Loucy (cell line): ENCODE measurements around the gene MAP7.

Source experiments
- H2AFZ ChIP-seq: fragments of 200-600 bp; sonication (generic); 2 replicates; pipeline ENCODE4 v1.6.0; 2016; ENCODE audit warnings: antibody characterized with exemption, mild to moderate bottlenecking, low read length, moderate library complexity
- H3F3A ChIP-seq: fragments of 200-600 bp; 2 replicates; pipeline ENCODE4 v1.6.0; 2016; ENCODE audit warnings: antibody characterized with exemption, low read depth, mild to moderate bottlenecking
- H3K27me3 ChIP-seq: fragments of 200-600 bp; sonication (generic); 2 replicates; pipeline ENCODE4 v1.6.1; 2014; ENCODE audit warnings: low read length, mild to moderate bottlenecking; ENCODE audit not compliant: insufficient read depth, poor library complexity, severe bottlenecking
- H3K36me3 ChIP-seq: fragments of 200-600 bp; sonication (generic); 2 replicates; pipeline ENCODE4 v1.6.1; 2016; ENCODE audit warnings: low read length; ENCODE audit not compliant: insufficient read depth
- H3K4me1 ChIP-seq: fragments of 200-600 bp; sonication (generic); 2 replicates; pipeline ENCODE4 v1.5.1; 2014; ENCODE audit warnings: low read length, mild to moderate bottlenecking; ENCODE audit not compliant: insufficient read depth, poor library complexity, severe bottlenecking
- H3K4me2 ChIP-seq: fragments of 200-600 bp; sonication (generic); 2 replicates; pipeline ENCODE4 v1.6.0; 2014; ENCODE audit warnings: antibody characterized with exemption, low read length, low read depth, mild to moderate bottlenecking; ENCODE audit not compliant: poor library complexity, severe bottlenecking
- H3K4me3 ChIP-seq: fragments of 200-600 bp; sonication (generic); 2 replicates; pipeline ENCODE4 v1.5.1; 2014; ENCODE audit warnings: low read length, mild to moderate bottlenecking, mixed read lengths; ENCODE audit not compliant: poor library complexity, severe bottlenecking
- H3K79me2 ChIP-seq: fragments of 200-600 bp; sonication (generic); 2 replicates; pipeline ENCODE4 v1.6.1; 2014; ENCODE audit warnings: low read length; ENCODE audit not compliant: insufficient read depth
- H3K9ac ChIP-seq: fragments of 200-600 bp; sonication (generic); 2 replicates; pipeline ENCODE4 v1.6.0; 2014; ENCODE audit warnings: mild to moderate bottlenecking, low read depth, low read length, moderate library complexity; ENCODE audit not compliant: poor library complexity, severe bottlenecking
- H3K9me2 ChIP-seq: fragments of 200-600 bp; sonication (generic); replicated peaks from 2 replicates; pipeline ENCODE4 v1.6.1; 2016; ENCODE audit warnings: low read depth, low read length, mixed read lengths
- H3K9me3 ChIP-seq: fragments of 200-600 bp; sonication (generic); 2 replicates; pipeline ENCODE4 v1.6.1; 2014; ENCODE audit warnings: mild to moderate bottlenecking, antibody characterized with exemption, low read length, low read depth; ENCODE audit not compliant: insufficient read depth
- H4K20me1 ChIP-seq: fragments of 200-600 bp; sonication (generic); 2 replicates; pipeline ENCODE4 v1.6.0; 2014; ENCODE audit warnings: antibody characterized with exemption, low read length, mild to moderate bottlenecking; ENCODE audit not compliant: insufficient read depth, poor library complexity, severe bottlenecking
- EZH2phosphoT487 ChIP-seq: fragments of 200-600 bp; IDR thresholded peaks from 2 replicates; pipeline ENCODE4 v1.6.1; 2018; ENCODE audit warnings: antibody characterized with exemption, mild to moderate bottlenecking, moderate library complexity, borderline replicate concordance
- TF ChIP-seq, protein P1 (sequence below): fragments of 200-600 bp; sonication (generic); conservative IDR thresholded peaks from 2 replicates; pipeline ENCODE4 v1.5.1; 2014; ENCODE audit warnings: mild to moderate bottlenecking, antibody characterized with exemption, low read length

Gene MAP7

DNA sequence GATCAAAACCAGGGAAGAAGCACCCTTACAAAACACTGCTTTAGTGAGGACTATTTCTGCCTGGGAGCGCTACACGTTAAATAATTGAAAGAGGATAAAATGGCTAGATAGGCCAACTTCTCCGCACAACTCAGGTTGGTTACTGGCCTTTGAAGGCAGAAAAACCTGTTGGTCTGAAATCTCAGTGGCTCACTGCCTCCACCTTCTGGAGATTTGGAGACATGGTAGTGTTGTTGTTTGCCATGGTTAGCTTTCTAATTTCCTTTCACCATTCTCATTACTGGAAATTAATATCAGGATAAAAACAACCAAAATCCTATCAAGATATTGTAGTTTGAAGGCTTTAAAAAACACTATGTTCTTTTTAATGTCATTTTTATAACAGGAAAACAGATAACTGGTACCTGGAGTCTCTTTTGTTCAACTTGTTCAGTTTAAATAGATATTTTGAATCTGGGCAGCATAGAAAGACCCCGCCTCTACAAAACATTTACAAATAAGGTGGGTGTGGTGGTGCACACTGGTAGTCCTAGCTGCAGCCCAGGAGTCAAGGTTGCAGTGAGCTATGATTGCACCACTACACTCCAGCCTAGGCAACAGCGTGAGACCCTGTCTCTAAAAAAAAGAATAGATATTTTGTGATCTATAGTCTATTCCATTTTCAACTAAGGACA lies 233.1 kb downstream of the MAP7 start:
- H2AFZ ChIP-seq, result no peak overlapping the region
- H3K27me3 ChIP-seq, result no peaks in the 10 kb centered on the region
- H3K4me2 ChIP-seq, result no peak overlapping the region
- no peaks in the 10 kb centered on the region for H3K9me3 ChIP-seq
- no peak overlapping the region for H3K4me3 ChIP-seq
- H3K9me2 ChIP-seq, result no peaks in the 10 kb centered on the region
- TF ChIP-seq EZH2phosphoT487, result no peak
- TF ChIP-seq, protein P1, sequence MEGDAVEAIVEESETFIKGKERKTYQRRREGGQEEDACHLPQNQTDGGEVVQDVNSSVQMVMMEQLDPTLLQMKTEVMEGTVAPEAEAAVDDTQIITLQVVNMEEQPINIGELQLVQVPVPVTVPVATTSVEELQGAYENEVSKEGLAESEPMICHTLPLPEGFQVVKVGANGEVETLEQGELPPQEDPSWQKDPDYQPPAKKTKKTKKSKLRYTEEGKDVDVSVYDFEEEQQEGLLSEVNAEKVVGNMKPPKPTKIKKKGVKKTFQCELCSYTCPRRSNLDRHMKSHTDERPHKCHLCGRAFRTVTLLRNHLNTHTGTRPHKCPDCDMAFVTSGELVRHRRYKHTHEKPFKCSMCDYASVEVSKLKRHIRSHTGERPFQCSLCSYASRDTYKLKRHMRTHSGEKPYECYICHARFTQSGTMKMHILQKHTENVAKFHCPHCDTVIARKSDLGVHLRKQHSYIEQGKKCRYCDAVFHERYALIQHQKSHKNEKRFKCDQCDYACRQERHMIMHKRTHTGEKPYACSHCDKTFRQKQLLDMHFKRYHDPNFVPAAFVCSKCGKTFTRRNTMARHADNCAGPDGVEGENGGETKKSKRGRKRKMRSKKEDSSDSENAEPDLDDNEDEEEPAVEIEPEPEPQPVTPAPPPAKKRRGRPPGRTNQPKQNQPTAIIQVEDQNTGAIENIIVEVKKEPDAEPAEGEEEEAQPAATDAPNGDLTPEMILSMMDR, result peak; percentile 84
- H3K79me2 ChIP-seq, result no peaks in the 10 kb centered on the region
- H4K20me1 ChIP-seq, result no peaks in the 10 kb centered on the region
- H3K4me1 ChIP-seq, result no peaks in the 10 kb centered on the region
- no peak overlapping the region for H3K9ac ChIP-seq
- H3K36me3 ChIP-seq, result no peaks in the 10 kb centered on the region
- no peaks in the 10 kb centered on the region for H3F3A ChIP-seq

DNA sequence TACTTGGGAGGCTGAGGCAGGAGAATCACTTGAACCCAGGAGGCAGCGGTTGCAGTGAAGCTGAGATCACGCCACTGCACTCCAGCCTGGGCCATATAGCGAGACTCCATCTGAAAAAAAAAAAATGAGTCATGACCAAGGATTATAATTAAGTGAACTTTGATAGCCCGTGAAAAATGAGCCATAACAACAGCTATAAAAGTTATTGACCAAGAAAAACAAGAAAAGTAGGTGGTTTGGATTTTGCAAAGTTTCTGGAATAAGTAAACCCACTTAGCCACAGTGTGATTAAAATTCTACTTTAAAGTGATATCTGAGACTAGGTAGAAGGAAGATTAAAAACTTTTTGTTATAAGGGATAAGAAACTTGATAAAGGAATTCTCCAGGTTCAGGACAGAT lies 234.6 kb downstream of the MAP7 start:
- no peaks in the 10 kb centered on the region for H3K36me3 ChIP-seq
- H3K9ac ChIP-seq, result no peak overlapping the region
- no peak overlapping the region for H2AFZ ChIP-seq
- no peak overlapping the region for H3K4me3 ChIP-seq
- no peaks in the 10 kb centered on the region for H3F3A ChIP-seq
- no peaks in the 10 kb centered on the region for H3K9me2 ChIP-seq
- H3K27me3 ChIP-seq, result no peaks in the 10 kb centered on the region
- no peak overlapping the region for H3K4me2 ChIP-seq
- no peaks in the 10 kb centered on the region for H4K20me1 ChIP-seq
- no peak for TF ChIP-seq EZH2phosphoT487
- TF ChIP-seq, protein P1, result no peak
- no peaks in the 10 kb centered on the region for H3K79me2 ChIP-seq
- H3K4me1 ChIP-seq, result no peaks in the 10 kb centered on the region
- H3K9me3 ChIP-seq, result no peaks in the 10 kb centered on the region

DNA sequence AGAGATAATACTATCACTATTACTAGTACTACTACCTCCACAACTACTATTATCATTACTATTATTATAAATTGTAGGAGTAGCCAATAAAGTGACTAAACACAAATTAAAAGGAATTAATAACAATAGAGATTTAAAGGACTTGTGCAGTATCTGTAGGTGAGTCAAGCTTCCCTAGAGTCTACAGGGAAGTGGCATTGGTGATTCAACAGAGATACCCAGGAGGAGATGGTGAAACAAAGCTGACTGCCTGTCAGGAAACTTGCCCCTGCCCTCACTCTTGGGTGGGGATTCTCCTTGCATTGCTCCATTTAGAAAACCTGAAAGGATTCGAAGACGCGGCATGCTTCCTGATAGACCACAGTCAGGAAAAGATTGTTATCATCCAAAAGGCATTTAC lies 237.2 kb downstream of the MAP7 start:
- no peaks in the 10 kb centered on the region for H3K9me3 ChIP-seq
- no peaks in the 10 kb centered on the region for H3K9me2 ChIP-seq
- no peaks in the 10 kb centered on the region for H3K27me3 ChIP-seq
- no peaks in the 10 kb centered on the region for H3K79me2 ChIP-seq
- H3K4me2 ChIP-seq, result no peak overlapping the region
- no peaks in the 10 kb centered on the region for H3K4me1 ChIP-seq
- no peak overlapping the region for H3K9ac ChIP-seq
- H3F3A ChIP-seq, result no peaks in the 10 kb centered on the region
- no peak overlapping the region for H3K4me3 ChIP-seq
- no peaks in the 10 kb centered on the region for H4K20me1 ChIP-seq
- H3K36me3 ChIP-seq, result no peaks in the 10 kb centered on the region
- TF ChIP-seq EZH2phosphoT487, result no peak
- TF ChIP-seq, protein P1, result no peak
- H2AFZ ChIP-seq, result no peak overlapping the region
